HG03558 (cell line): ENCODE results near the gene NEUROD2.

Experiments used
- ATAC-seq: cut with Tn5 transposase; IDR thresholded peaks from one replicate; pipeline ENCODE4 v1.9.1; 2021; ENCODE audit warnings: moderate number of reproducible peaks; ENCODE audit not compliant: unreplicated experiment; ENCODE audit errors: extremely low read depth

Gene NEUROD2

DNA sequence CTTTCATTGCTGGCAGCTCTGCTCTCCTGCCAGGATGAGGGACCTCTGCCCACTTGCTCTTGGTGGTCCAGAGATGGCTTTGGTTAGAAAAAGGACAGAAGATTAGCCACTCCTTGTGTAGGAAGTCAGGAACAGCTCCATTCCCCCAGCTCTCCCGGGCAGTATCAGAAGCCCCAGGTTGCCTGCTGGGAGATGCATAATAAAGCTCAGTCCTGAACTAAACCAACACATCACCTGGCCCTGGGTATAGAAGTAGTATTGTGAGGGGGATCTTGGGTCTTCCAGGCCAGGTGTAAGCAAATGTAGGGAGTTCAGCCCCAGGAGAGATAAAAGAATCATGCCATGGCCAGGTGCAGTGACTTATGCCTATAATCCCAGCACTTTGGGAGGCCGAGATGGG, 52.4 kb downstream of the NEUROD2 start:
- ATAC-seq, result no peak
